Erythroblast (primary cell): Measurements from ENCODE around the gene KCNK17.

Experiments used
- GATA1 ChIP-seq: IDR thresholded peaks from 2 replicates; pipeline ENCODE4 v1.6.1; 2011; ENCODE audit warnings: low read depth, mild to moderate bottlenecking, control low read depth, low read length, moderate library complexity
- POLR2A ChIP-seq: IDR thresholded peaks from 2 replicates; pipeline ENCODE4 v1.6.1; 2011; ENCODE audit warnings: mild to moderate bottlenecking, low read length

- TF ChIP-seq POLR2A (no peak), GATA1 (no peak)
These were observed 20.1 kb downstream of the KCNK17 start for GRCh38 chr6:39294133-39294532.
